ENCODE data around the gene CSRNP2. TPM values are rescaled to one million over a fixed set of nuclear protein-coding genes. Genes with fewer than 3 reads are reported as not detected.

Gene CSRNP2
- total and polyA plus RNA-seq, 2 of the 13 experiments (the other 11 are each of a cell fraction or from before 2014, with no cell fraction given), result 4.8 to 7.3 TPM

DNA sequence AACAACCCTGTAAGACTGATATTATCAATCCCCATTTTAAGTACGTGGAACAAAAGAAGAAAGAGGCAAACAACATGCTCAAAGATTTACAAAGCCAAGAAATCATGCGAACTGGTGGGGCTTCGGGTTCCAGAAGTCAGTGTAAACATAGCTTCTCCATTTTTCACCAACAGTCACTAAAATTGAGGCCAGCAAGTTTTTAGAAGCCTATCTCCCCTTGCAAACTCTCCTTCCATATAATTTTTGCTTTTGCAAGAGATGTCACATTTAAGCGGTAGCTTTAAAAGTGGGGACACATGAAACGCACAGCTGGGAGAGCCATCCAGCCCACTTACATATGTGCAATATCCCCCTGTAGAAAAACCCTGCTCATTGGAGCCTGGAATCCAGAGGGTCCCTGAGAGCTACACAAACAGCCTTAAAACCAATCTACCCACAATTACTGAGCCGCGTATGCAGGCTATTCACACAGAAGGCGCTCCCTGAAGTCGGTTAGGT, 58.0 kb downstream of the CSRNP2 start (continued):
- TF ChIP-seq, protein P1, sequence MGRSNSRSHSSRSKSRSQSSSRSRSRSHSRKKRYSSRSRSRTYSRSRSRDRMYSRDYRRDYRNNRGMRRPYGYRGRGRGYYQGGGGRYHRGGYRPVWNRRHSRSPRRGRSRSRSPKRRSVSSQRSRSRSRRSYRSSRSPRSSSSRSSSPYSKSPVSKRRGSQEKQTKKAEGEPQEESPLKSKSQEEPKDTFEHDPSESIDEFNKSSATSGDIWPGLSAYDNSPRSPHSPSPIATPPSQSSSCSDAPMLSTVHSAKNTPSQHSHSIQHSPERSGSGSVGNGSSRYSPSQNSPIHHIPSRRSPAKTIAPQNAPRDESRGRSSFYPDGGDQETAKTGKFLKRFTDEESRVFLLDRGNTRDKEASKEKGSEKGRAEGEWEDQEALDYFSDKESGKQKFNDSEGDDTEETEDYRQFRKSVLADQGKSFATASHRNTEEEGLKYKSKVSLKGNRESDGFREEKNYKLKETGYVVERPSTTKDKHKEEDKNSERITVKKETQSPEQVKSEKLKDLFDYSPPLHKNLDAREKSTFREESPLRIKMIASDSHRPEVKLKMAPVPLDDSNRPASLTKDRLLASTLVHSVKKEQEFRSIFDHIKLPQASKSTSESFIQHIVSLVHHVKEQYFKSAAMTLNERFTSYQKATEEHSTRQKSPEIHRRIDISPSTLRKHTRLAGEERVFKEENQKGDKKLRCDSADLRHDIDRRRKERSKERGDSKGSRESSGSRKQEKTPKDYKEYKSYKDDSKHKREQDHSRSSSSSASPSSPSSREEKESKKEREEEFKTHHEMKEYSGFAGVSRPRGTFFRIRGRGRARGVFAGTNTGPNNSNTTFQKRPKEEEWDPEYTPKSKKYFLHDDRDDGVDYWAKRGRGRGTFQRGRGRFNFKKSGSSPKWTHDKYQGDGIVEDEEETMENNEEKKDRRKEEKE (IDR thresholded peaks at IDR 0.05), result no peak
- TF ChIP-seq ARHGAP35 (CRISPR knock-in tag; IDR thresholded peaks at IDR 0.05; ENCODE audit: borderline replicate concordance) (no peak), ZNF558 (CRISPR knock-in tag; IDR thresholded peaks at IDR 0.05; ENCODE audit: borderline replicate concordance) (0 out of 2 replicates have a peak, but pooled peaks have one; percentile 25), MTF2 (CRISPR knock-in tag; IDR thresholded peaks at IDR 0.05; ENCODE audit: borderline replicate concordance) (no peak), ZNF264 (CRISPR knock-in tag; IDR thresholded peaks at IDR 0.05) (0 out of 2 replicates have a peak, but pooled peaks have one; percentile 4), ISX (CRISPR knock-in tag; conservative IDR thresholded peaks at IDR 0.05) (0 out of 2 replicates have a peak, but pooled peaks have one; percentile 14), GZF1 (CRISPR knock-in tag; IDR thresholded peaks at IDR 0.05) (no peak), SIX1 (CRISPR knock-in tag; IDR thresholded peaks at IDR 0.05; ENCODE audit: borderline replicate concordance) (peak; percentile 17; the same call in 1 of the 2 replicates), ZNF383 (CRISPR knock-in tag; IDR thresholded peaks at IDR 0.05; ENCODE audit: borderline replicate concordance) (no peak), TCF7 (IDR thresholded peaks at IDR 0.05; ENCODE audit: low read depth) (peak; percentile 41; the same call in 1 of the 2 replicates), HMG20B (CRISPR knock-in tag; conservative IDR thresholded peaks at IDR 0.05) (0 out of 2 replicates have a peak, but pooled peaks have one; percentile 37)

All from HepG2 (cell line).